Stimulated activated memory B cell treated with anti-CD40 and anti-IgM and Interleukin-4, amounts not matched to agents 10 μg/mL and 1 μg/mL and 100 μg/mL, for 72 hours (primary cell): ENCODE results near the gene ADIPOR2.
A peak's percentile ranks its signal among the peaks of the same experiment; 100 is the strongest.

Experiments
- ATAC-seq: fragments of 150-1000 bp; cut with Tn5 transposase; 2 replicates; pipeline ENCODE4 v1.10.0; 2021
- H3K27ac Mint-ChIP-seq: one replicate; pipeline ENCODE4 v1.8.0; 2022; ENCODE audit warnings: mild to moderate bottlenecking, mixed read lengths
- H3K27me3 Mint-ChIP-seq: one replicate; pipeline ENCODE4 v1.8.0; 2022; ENCODE audit warnings: mixed read lengths
- H3K36me3 Mint-ChIP-seq: one replicate; pipeline ENCODE4 v1.8.0; 2022; ENCODE audit warnings: mixed read lengths
- H3K4me1 Mint-ChIP-seq: one replicate; pipeline ENCODE4 v1.8.0; 2022; ENCODE audit warnings: mixed read lengths
- H3K4me3 Mint-ChIP-seq: one replicate; pipeline ENCODE4 v1.8.0; 2022; ENCODE audit warnings: mild to moderate bottlenecking, moderate library complexity, mixed read lengths
- H3K9me3 Mint-ChIP-seq: one replicate; pipeline ENCODE4 v1.8.0; 2022; ENCODE audit warnings: mixed read lengths

ADIPOR2 gene

DNA sequence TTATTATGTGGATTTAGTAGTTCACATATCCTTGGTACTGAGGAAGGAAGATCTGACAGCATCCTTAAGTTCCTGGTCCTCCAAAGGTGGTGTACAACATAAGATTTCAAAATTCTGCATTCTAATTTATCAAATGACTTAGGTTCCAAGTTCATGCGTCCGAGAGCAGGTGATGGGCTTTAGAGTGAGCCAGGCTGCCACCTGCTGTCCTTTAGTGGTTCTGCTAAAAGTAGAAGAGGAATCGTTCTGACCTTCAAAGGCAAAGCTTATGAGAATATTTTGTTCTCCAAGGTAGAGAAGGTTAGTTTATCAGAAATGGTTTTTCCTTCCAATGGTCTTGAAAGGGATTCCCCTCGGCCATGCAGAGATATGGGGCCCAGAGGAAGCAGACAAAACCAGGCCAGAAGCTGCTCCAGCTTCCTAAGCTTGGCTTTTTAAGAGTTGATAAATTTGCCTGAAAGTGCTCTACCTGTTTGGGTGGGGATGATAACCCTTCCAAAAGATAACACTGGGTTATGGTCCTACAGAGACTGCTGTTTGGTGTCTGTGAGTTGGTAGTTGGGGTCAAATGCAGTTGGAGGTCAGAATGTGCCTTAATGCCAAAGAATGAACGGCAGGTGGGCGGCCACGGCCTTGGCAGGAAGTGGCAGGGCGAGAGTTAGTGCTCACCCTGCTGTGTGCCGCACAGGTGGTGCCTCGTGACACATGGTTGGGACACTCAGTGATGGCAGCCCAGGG lies 100.4 kb downstream of the ADIPOR2 start:
- ATAC-seq = no peak
- Mint-ChIP-seq H3K27me3 (no peaks in the 10 kb centered on the region), H3K27ac (peak overlapping the region; percentile 27), H3K4me3 (no peak overlapping the region), H3K36me3 (peaks cover 10% of the 10 kb centered on the region), H3K4me1 (peaks cover 23% of the 10 kb centered on the region), H3K9me3 (no peaks in the 10 kb centered on the region)

DNA sequence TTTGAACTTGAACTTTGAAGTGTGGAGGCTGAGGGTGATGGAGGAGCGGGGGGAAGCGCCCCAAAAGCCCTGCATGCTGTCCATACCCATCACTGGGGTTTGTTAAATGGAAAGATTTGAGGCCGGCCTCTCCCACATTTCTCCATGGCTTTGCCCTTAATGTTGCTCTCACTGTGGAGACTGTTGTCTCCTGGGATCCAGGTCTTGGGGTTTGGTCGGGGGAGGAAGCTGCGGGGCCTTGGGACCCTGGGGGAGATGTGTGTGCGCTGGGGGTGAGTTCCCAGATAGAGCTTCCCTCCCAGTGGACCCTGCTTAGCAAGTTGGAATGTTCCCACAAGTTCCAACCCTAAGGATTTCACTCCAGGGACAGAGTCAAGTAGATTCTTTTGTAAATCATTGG lies 101.5 kb downstream of the ADIPOR2 start:
- Mint-ChIP-seq H3K27ac (no peak overlapping the region), H3K27me3 (no peaks in the 10 kb centered on the region), H3K36me3 (peaks cover 4% of the 10 kb centered on the region), H3K9me3 (no peaks in the 10 kb centered on the region), H3K4me1 (peaks cover 23% of the 10 kb centered on the region), H3K4me3 (no peak overlapping the region)
- ATAC-seq = no peak

DNA sequence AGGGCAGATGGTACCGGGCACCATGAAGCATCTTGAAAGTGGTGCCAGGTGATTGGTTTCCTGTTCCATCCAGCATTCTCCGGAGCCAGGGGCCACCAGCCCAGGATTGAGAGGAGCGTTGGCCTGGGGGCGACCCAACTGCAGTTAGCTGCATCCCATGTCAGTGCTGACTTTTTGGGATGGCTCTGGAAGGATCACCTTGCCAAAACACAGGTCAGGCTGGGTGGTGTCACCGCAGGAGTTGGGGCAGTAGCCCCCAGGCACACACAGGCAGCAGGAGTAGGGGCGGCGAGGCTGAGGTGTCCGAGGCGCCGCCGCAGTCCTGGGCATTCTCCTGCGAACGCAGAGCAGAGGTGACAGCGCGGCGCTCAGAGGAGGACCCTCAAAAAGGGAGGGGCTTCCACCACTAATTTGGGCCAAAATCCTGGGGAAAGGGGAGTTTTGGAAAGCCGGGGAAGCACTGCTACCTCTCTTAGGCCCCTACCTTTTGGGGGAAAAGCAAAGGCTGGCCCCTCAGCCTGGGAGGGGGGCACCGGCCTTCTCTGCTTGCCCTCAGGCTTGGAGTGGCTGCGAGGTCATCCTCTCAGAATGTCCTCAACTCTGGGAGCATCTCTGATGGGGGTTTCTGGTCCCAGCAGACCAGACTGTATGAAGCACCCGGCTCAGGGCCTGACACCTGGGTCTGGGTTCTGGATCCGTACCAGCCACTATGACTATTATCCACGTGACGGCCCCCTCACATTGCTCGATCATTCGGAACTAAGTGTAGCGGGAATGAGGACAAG lies 102.7 kb downstream of the ADIPOR2 start:
- Mint-ChIP-seq H3K4me3 (no peak overlapping the region), H3K36me3 (peaks cover under 1% of the 10 kb centered on the region), H3K4me1 (peaks cover 23% of the 10 kb centered on the region), H3K9me3 (no peaks in the 10 kb centered on the region), H3K27me3 (no peaks in the 10 kb centered on the region), H3K27ac (no peak overlapping the region)
- ATAC-seq = no peak

DNA sequence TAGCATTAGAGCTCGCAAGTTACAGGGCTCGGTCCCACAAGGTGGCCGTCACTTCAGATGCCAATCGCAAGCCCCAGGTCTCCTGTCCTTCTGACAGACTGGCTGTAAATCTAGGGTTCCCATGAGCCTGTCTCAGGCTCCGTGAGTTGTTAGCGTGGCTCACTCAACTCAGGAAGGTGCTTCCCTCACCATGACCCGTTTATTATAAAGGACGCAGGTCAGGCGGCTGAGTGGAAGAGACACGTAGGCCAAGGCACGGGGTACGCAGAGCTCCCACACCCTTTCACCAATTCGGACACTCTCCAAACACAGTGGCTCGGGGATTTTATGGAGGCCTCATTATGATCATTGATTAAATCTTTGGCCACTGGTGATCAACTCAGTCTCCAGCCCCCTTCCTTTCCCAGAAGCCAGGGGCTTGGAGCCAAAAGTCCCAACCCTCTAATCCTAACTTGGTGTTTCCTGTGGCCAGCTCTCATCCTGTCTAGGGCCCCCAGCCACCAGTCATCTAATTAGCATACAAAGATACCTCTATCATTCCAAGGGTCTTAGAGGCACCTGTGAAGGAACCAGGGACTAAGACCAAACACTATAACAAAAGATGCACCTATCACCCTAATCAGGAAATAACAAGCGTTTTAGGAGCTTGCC lies 103.7 kb downstream of the ADIPOR2 start:
- Mint-ChIP-seq H3K9me3 (no peaks in the 10 kb centered on the region), H3K27me3 (no peaks in the 10 kb centered on the region), H3K4me3 (no peak overlapping the region), H3K36me3 (no peaks in the 10 kb centered on the region), H3K27ac (no peak overlapping the region), H3K4me1 (peaks cover 26% of the 10 kb centered on the region)
- no peak for ATAC-seq

DNA sequence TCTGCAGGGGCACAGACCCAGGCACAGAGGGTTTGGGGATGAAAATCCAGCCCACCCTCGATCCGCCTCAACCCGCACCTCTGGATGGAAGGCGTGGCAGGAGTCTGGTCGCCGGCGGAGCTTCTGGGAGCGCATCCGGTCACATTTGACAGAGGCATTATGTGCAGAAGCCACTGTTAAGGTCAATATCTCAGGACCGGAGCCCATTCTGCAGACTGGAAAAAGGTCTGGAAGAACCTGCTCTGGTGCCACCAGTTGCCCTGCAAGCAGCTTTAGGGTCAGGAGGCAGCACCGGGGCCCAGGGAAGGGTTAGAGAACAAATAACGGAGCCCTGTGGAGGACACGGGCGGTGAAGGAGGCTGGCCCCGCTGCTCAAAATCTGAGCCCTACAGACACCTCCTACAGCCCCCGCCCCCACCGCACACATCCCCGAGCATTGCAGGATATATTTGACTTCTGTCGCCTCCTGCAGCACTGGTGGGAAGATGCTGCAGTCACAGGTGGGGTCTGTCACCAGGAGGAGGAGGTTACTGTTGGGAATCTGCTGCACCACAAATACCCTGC lies 104.4 kb downstream of the ADIPOR2 start:
- ATAC-seq = no peak
- peak overlapping the region; percentile 88 for H3K27ac Mint-ChIP-seq

DNA sequence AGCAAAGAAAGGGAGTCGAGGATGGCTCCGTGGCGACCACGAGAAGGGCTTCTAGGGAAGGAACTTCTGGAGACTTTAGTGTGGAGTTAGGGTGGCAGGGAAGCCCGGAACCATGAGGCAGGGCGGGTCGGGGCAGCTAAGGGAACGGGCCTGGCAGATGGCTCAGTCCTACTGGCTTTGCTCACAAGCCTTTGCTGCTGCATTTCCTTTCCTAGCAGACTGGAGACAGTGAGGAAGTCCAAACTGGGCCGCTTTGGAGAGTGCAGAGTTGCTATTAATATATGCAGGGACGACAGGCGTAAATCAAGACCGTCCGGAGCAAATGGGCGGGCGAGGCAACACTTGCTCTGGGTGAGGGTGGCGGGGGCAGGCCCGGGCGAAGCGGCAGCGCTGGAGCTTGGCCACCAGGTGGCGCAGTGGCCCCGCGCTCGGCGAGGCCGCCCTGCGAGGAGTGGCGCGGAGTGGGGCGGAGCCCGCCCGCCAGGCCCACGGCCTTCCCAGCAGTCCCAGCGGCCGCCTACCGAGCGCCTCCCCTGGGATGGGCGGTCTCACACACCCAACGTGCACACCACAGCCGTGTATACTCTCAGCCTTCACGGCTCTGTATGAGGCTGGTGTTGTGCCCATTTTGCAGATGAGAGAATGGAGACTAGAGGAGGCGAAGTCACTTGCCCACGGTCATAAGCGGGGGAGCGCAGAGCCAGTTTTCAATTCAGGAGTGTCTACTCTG lies 105.1 kb downstream of the ADIPOR2 start:
- Mint-ChIP-seq H3K4me1 (peaks cover 38% of the 10 kb centered on the region), H3K9me3 (no peaks in the 10 kb centered on the region), H3K27me3 (no peaks in the 10 kb centered on the region), H3K4me3 (peak overlapping the region; percentile 89), H3K36me3 (no peaks in the 10 kb centered on the region), H3K27ac (peak overlapping the region; percentile 88)
- ATAC-seq = peak; percentile 98

More for the DNA sequence above, 104.4 kb downstream of the ADIPOR2 start:
- H3K4me1 Mint-ChIP-seq = peaks cover 34% of the 10 kb centered on the region
- peak overlapping the region; percentile 89 for H3K4me3 Mint-ChIP-seq
- no peaks in the 10 kb centered on the region for H3K36me3 Mint-ChIP-seq
- H3K9me3 Mint-ChIP-seq = no peaks in the 10 kb centered on the region
- no peaks in the 10 kb centered on the region for H3K27me3 Mint-ChIP-seq

DNA sequence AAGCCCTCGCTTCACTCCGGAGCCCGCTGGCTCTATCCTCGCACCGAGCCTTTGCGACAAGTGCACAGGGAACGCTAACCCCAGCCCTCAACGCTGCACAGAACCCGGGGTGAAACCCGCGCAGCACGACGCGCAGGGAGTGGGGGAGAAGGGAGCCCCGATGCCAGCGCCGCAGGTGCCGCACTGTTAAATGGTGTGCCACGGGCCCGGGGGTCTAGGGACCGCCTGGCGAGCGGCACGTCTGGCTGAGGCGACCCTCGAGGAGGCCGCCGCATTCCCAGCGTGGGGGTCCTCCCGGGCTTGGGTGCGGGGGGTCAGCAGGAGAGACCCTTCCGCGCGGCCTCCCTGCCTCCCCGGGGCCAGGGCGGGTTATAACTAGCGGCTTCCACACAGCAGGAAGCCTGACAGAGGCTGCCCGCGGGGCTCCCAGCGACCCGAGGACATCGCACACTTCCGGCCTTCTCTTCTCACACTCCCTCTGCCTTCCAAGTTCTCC lies 105.7 kb downstream of the ADIPOR2 start:
- H3K9me3 Mint-ChIP-seq = no peaks in the 10 kb centered on the region

DNA sequence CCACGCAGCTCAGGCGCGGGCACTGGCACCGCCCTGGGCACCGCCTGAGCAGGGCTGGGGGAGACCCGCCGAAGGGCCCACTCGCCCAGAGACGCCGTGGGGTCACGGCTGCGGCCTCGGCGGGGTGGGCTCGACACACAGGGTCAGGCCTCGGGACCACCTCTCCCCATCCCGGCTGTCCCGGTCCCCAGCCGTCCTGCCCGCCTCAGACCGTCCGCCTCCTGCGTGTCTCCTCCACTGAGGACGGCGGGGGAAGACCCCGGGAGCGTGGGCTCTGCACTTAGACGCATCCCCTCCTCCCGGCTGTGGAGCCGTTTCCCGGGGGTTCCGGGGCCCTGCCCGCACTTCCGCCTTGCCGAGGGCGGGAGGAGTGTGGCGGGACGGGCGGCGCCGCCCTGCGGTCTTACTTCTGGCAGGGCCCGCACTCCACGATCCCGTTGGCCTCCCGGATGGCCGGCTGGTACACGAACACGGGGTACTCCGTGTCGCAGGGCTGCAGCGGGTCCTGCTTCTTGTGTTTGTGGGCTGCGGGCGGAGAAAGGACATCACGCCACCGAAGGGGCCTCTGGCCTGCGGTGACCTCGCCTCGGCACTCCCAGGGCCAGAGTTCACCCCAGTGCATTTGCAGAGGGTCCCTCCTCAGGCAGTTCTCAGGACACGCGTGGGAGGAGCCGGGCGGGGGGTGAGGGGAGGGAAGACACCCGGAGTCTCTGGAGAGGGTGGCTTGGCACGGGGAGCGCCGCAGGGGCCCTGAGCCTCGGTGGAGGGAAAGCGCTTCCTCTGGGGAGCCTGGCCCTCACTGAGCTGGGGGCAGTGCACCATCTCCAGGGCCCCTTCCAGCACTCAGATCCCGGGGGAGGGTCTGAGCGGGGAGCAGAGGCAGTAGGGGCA lies 106.4 kb downstream of the ADIPOR2 start:
- Mint-ChIP-seq H3K9me3 (no peaks in the 10 kb centered on the region), H3K4me1 (peaks cover 36% of the 10 kb centered on the region), H3K27ac (peak overlapping the region; percentile 88), H3K27me3 (no peaks in the 10 kb centered on the region), H3K36me3 (no peaks in the 10 kb centered on the region), H3K4me3 (peak overlapping the region; percentile 89)
- peak; percentile 1 for ATAC-seq

More for the DNA sequence above, 105.7 kb downstream of the ADIPOR2 start:
- Mint-ChIP-seq H3K36me3 (no peaks in the 10 kb centered on the region), H3K4me3 (peak overlapping the region; percentile 89), H3K27ac (peak overlapping the region; percentile 88), H3K4me1 (peaks cover 38% of the 10 kb centered on the region), H3K27me3 (no peaks in the 10 kb centered on the region)
- peak; percentile 25 for ATAC-seq

DNA sequence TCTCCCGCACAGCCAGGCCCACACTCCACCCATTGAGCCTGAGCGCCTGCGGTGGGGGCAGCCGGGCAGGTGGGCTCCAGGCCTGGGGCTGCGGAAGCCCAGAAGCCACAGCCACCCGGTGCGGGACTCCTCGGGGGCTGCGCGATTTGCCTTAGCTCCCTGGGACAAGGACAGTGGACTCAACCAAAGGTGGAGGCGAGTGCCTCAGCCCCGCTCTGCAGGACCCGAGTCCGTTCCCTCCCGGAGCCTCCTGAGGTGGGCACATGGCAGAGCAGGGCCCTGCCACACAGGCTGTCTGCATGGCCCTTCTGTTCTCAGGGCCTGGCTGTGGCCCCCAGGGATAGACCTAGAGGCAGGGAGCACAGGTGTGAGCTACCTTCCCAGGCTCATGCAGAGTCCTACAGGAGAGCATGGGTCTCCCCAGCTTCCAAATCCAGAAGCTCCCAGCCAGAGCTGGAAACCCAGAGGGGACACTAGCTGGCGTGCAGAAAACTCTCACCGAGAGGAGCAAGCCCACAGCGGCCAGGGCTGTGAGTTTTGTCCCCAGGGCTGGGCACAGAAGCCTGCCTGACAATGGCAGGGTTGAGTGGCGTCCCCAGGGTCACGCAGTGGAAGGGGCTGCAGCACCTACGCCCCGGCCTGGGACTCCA lies 107.2 kb downstream of the ADIPOR2 start:
- no peak overlapping the region for H3K4me3 Mint-ChIP-seq
- H3K36me3 Mint-ChIP-seq = no peaks in the 10 kb centered on the region
- ATAC-seq = no peak
- no peaks in the 10 kb centered on the region for H3K27me3 Mint-ChIP-seq
- H3K4me1 Mint-ChIP-seq = peaks cover 36% of the 10 kb centered on the region
- H3K9me3 Mint-ChIP-seq = no peaks in the 10 kb centered on the region
- H3K27ac Mint-ChIP-seq = no peak overlapping the region

DNA sequence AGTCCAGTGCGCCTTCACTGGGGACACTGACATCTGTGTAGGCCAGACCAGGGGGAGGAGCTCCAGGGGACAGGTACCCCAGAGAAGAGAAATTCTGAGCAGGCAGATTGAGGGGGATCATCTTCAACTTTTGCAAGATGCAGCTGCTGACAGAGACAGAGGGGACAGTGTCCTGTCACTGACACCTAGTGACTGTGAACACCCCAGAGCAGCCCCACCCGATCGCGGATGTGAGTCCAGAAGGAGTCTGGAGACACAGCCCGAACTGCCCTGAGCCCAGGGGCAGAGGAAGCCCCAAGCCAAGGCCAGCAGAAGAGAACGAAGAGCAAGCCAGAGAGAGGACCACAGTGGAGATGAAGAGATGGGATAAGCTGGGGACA lies 107.8 kb downstream of the ADIPOR2 start:
- H3K27ac Mint-ChIP-seq = no peak overlapping the region
- H3K4me1 Mint-ChIP-seq = peaks cover 36% of the 10 kb centered on the region
- H3K9me3 Mint-ChIP-seq = no peaks in the 10 kb centered on the region
- H3K36me3 Mint-ChIP-seq = no peaks in the 10 kb centered on the region
- ATAC-seq = no peak
- H3K27me3 Mint-ChIP-seq = no peaks in the 10 kb centered on the region
- H3K4me3 Mint-ChIP-seq = no peak overlapping the region

DNA sequence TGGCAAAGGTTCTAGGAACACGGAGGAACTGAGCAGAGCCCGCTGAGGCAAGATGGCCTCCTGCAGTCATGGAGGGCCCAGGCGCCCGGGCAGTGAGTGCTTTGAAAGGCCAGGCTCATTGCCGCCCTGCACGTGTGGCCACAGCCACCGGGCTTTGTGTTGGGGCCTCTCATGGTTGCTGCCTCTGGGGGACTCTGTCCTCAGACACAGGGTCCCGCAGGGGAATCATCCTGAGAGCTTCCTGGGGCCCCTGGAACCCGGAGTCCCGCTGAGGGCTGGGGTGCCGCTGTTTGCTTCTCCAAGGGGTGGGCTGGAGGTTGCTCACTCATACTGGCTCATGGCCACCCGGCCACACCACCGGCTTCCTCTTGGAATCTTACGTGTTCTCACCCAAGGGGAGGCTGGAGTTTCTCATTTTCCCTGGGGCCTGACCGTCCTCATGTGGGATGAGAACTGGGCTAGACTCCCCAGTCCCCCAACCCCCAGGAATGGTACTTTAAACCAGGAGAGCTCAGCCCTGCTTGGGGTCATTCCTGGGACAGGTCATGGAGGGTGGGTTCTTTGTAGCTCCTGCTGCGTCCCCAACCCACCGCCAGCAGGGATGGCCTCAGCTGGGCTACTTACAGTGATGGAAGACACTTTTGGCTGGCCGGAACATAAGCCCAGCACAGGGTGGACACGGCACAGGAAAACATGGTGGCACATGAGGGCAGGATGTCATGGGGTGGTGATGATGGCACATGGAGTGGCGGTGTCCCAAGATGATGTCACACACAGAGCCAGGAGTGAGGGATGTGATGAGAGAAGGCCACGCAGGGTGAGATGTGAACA lies 108.4 kb downstream of the ADIPOR2 start:
- Mint-ChIP-seq H3K4me3 (no peak overlapping the region), H3K27me3 (no peaks in the 10 kb centered on the region), H3K27ac (no peak overlapping the region), H3K9me3 (no peaks in the 10 kb centered on the region), H3K36me3 (no peaks in the 10 kb centered on the region), H3K4me1 (peaks cover 36% of the 10 kb centered on the region)
- ATAC-seq = no peak

DNA sequence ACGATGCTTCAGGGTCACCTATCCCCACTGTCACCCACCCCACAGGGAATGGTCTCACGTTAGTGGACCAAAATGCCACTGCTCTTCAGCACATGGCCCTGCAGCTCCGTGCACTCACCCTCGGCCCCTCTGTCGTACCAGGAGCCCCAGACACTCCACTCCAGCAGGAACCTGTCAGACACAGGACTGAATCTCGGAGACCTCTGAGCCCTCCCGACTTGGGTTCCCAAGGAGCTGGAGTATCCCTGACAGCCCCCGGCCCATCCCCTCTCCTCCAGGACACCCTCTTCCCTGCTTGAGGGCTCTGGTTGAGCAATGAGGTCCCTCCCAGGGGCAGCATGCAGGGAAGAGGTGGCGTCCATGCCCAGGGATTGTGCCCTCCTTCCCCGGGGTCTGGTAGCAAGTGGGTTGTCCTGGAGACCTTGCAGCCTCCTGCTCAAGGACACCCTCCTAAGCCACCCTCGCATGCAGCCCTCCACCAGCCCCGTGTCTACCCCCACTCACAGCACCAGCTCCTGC lies 109.1 kb downstream of the ADIPOR2 start:
- Mint-ChIP-seq H3K9me3 (no peaks in the 10 kb centered on the region), H3K4me1 (peaks cover 42% of the 10 kb centered on the region), H3K36me3 (no peaks in the 10 kb centered on the region), H3K27ac (no peak overlapping the region), H3K27me3 (no peaks in the 10 kb centered on the region), H3K4me3 (no peak overlapping the region)
- ATAC-seq = no peak
